Activated CD4-positive, alpha-beta memory T cell treated with anti-CD3 and anti-CD28 coated beads, Interleukin-2, amount 10 ng/mL, durations not matched to agents 7 days and 5 days (primary cell): ENCODE results near the gene MYMK. TPM values are rescaled to one million over a fixed set of nuclear protein-coding genes. Genes with fewer than 3 reads are reported as not detected.

ENCODE experiments used
- CTCF ChIA-PET: fragments of 350-600 bp; sonication (Branson Sonifier 250); formaldehyde crosslinking; loops from one replicate; lab custom pipeline; 2021; ENCODE audit warnings: antibody characterized with exemption, inconsistent platforms; lab: Charles Lee
- POLR2A ChIA-PET: fragments of 350-600 bp; sonication (Branson Sonifier 250); formaldehyde crosslinking; loops from one replicate; lab custom pipeline; 2021; ENCODE audit warnings: antibody characterized with exemption; lab: Charles Lee
- DNase-seq: peaks from one replicate; pipeline ENCODE4 v3.0.0-alpha.2; 2020
- H3K27ac Mint-ChIP-seq: one replicate; pipeline ENCODE4 v1.8.0; 2021; ENCODE audit warnings: mild to moderate bottlenecking, mixed read lengths
- H3K27me3 Mint-ChIP-seq: one replicate; pipeline ENCODE4 v1.8.0; 2021; ENCODE audit warnings: mixed read lengths
- H3K36me3 Mint-ChIP-seq: one replicate; pipeline ENCODE4 v1.8.0; 2021; ENCODE audit warnings: low read depth, mixed read lengths
- H3K4me1 Mint-ChIP-seq: one replicate; pipeline ENCODE4 v1.8.0; 2021; ENCODE audit warnings: mixed read lengths
- H3K4me3 Mint-ChIP-seq: one replicate; pipeline ENCODE4 v1.8.0; 2021; ENCODE audit warnings: mild to moderate bottlenecking, mixed read lengths
- H3K9me3 Mint-ChIP-seq: one replicate; pipeline ENCODE4 v1.8.0; 2021; ENCODE audit warnings: mixed read lengths
- total RNA-seq, 2 experiments: library from RNA; stranded (reverse); gene quantifications; one replicate each; pipeline ENCODE4 v1.2.3, GENCODE V29; 2021

The MYMK gene
- total RNA-seq, 2 experiments from 2014 or later, result not detected

GRCh38 chr9:133515240-133515610 is 9.5 kb downstream of the MYMK start:
- Mint-ChIP-seq H3K4me1 (no peaks in the 10 kb centered on the region), H3K36me3 (no peaks in the 10 kb centered on the region), H3K27ac (no peak overlapping the region), H3K9me3 (no peaks in the 10 kb centered on the region), H3K27me3 (no peaks in the 10 kb centered on the region), H3K4me3 (no peak overlapping the region)
- ChIA-PET CTCF (no interaction called here), POLR2A (no interaction called here)
- no peak for DNase-seq

- Mint-ChIP-seq H3K4me1 (peaks cover 2% of the 10 kb centered on the region), H3K27me3 (no peaks in the 10 kb centered on the region)
- CTCF ChIA-PET, result no interaction called here
Observed at GRCh38 chr9:133514460-133515239, 10.1 kb downstream of the MYMK start.

GRCh38 chr9:133513214-133514100 is 11.3 kb downstream of the MYMK start:
- Mint-ChIP-seq H3K4me1 (peaks cover 7% of the 10 kb centered on the region), H3K27ac (no peak overlapping the region), H3K36me3 (no peaks in the 10 kb centered on the region), H3K9me3 (no peaks in the 10 kb centered on the region), H3K4me3 (no peak overlapping the region), H3K27me3 (no peaks in the 10 kb centered on the region)
- CTCF ChIA-PET, result no interaction called here
- no peak for DNase-seq
- POLR2A ChIA-PET, result no interaction called here

More at GRCh38 chr9:133514460-133515239, 10.1 kb downstream of the MYMK start:
- H3K36me3 Mint-ChIP-seq, result no peaks in the 10 kb centered on the region
- H3K4me3 Mint-ChIP-seq, result no peak overlapping the region
- POLR2A ChIA-PET, result no interaction called here
- DNase-seq, result no peak
- H3K27ac Mint-ChIP-seq, result no peak overlapping the region
- H3K9me3 Mint-ChIP-seq, result no peaks in the 10 kb centered on the region

- H3K9me3 Mint-ChIP-seq, result no peaks in the 10 kb centered on the region
- peaks cover 7% of the 10 kb centered on the region for H3K4me1 Mint-ChIP-seq
- ChIA-PET CTCF (no interaction called here), POLR2A (no interaction called here)
- no peaks in the 10 kb centered on the region for H3K36me3 Mint-ChIP-seq
- H3K27me3 Mint-ChIP-seq, result no peaks in the 10 kb centered on the region
- DNase-seq, result no peak
- no peak overlapping the region for H3K4me3 Mint-ChIP-seq
- H3K27ac Mint-ChIP-seq, result no peak overlapping the region
Observed at GRCh38 chr9:133512253-133513213, 12.2 kb downstream of the MYMK start.

- Mint-ChIP-seq H3K4me1 (peaks cover 7% of the 10 kb centered on the region), H3K27ac (no peak overlapping the region), H3K27me3 (no peaks in the 10 kb centered on the region), H3K36me3 (no peaks in the 10 kb centered on the region), H3K4me3 (no peak overlapping the region), H3K9me3 (no peaks in the 10 kb centered on the region)
- DNase-seq, result no peak
- CTCF ChIA-PET, result no interaction called here
- POLR2A ChIA-PET, result no interaction called here
Observed at GRCh38 chr9:133511607-133512006, 13.2 kb downstream of the MYMK start.

GRCh38 chr9:133510926-133511505 is 13.7 kb downstream of the MYMK start:
- no peak overlapping the region for H3K27ac Mint-ChIP-seq
- no peak for DNase-seq

GRCh38 chr9:133509179-133510083 is 15.3 kb downstream of the MYMK start:
- H3K36me3 Mint-ChIP-seq, result no peaks in the 10 kb centered on the region
- ChIA-PET CTCF (no interaction called here), POLR2A (no interaction called here)
- H3K27ac Mint-ChIP-seq, result no peak overlapping the region
- peaks cover 7% of the 10 kb centered on the region for H3K4me1 Mint-ChIP-seq
- DNase-seq, result no peak
- no peak overlapping the region for H3K4me3 Mint-ChIP-seq
- H3K27me3 Mint-ChIP-seq, result no peaks in the 10 kb centered on the region
- H3K9me3 Mint-ChIP-seq, result no peaks in the 10 kb centered on the region

More at GRCh38 chr9:133510926-133511505, 13.7 kb downstream of the MYMK start:
- H3K4me1 Mint-ChIP-seq, result peaks cover 7% of the 10 kb centered on the region
- no peaks in the 10 kb centered on the region for H3K36me3 Mint-ChIP-seq
- ChIA-PET POLR2A (no interaction called here), CTCF (no interaction called here)
- H3K27me3 Mint-ChIP-seq, result no peaks in the 10 kb centered on the region
- H3K4me3 Mint-ChIP-seq, result no peak overlapping the region
- H3K9me3 Mint-ChIP-seq, result no peaks in the 10 kb centered on the region

GRCh38 chr9:133508046-133508445 is 16.7 kb downstream of the MYMK start:
- Mint-ChIP-seq H3K27me3 (no peaks in the 10 kb centered on the region), H3K27ac (no peak overlapping the region), H3K9me3 (no peaks in the 10 kb centered on the region), H3K4me3 (no peak overlapping the region), H3K36me3 (no peaks in the 10 kb centered on the region), H3K4me1 (peaks cover 7% of the 10 kb centered on the region)
- ChIA-PET POLR2A (no interaction called here), CTCF (no interaction called here)
- no peak for DNase-seq

GRCh38 chr9:133507246-133507965 is 17.4 kb downstream of the MYMK start:
- H3K27me3 Mint-ChIP-seq, result no peaks in the 10 kb centered on the region
- ChIA-PET CTCF (no interaction called here), POLR2A (no interaction called here)
- no peak overlapping the region for H3K4me3 Mint-ChIP-seq
- H3K36me3 Mint-ChIP-seq, result no peaks in the 10 kb centered on the region
- H3K4me1 Mint-ChIP-seq, result peaks cover 7% of the 10 kb centered on the region
- DNase-seq, result no peak
- H3K9me3 Mint-ChIP-seq, result peaks cover 3% of the 10 kb centered on the region
- no peak overlapping the region for H3K27ac Mint-ChIP-seq

GRCh38 chr9:133506653-133507038 is 18.1 kb downstream of the MYMK start:
- DNase-seq, result no peak
- Mint-ChIP-seq H3K9me3 (peaks cover 9% of the 10 kb centered on the region), H3K36me3 (no peaks in the 10 kb centered on the region), H3K4me3 (no peak overlapping the region), H3K27ac (no peak overlapping the region), H3K27me3 (no peaks in the 10 kb centered on the region), H3K4me1 (peaks cover 7% of the 10 kb centered on the region)
- CTCF ChIA-PET, result no interaction called here
- POLR2A ChIA-PET, result no interaction called here

GRCh38 chr9:133505901-133506652 is 18.7 kb downstream of the MYMK start:
- H3K36me3 Mint-ChIP-seq, result peaks cover 4% of the 10 kb centered on the region
- no peak overlapping the region for H3K4me3 Mint-ChIP-seq
- peaks cover 7% of the 10 kb centered on the region for H3K4me1 Mint-ChIP-seq
- no peak overlapping the region for H3K27ac Mint-ChIP-seq
- ChIA-PET POLR2A (no interaction called here), CTCF (no interaction called here)
- peaks cover 14% of the 10 kb centered on the region for H3K9me3 Mint-ChIP-seq
- peaks cover 5% of the 10 kb centered on the region for H3K27me3 Mint-ChIP-seq
- no peak for DNase-seq
